Tongue (tissue), 3 donors: ENCODE results near the gene SLC2A4. TPM values are rescaled to one million over a fixed set of nuclear protein-coding genes. Genes with fewer than 3 reads are reported as not detected.
"Not testable (repeated sequence)": the region's sequence is repeated elsewhere in the genome, so short reads cannot be mapped to it uniquely, and the experiment has no call there.

Source experiments
- DNase-seq: peaks from one replicate; pipeline ENCODE4 v3.0.0-alpha.2; 2015
- small RNA-seq: library from RNA; depleted of rRNA; stranded (forward); fragments of <200 nt; gene quantifications from one replicate; pipeline ENCODE3, GENCODE V24; 2014; ENCODE audit warnings: low replicate concordance
- total RNA-seq: library from RNA; depleted of rRNA; stranded (reverse); fragments of >200 nt; gene quantifications from one replicate; pipeline ENCODE4 v1.2.3, GENCODE V29; 2014

SLC2A4 gene
- total RNA-seq, 1 donor from 2014 or later = 75.2 TPM

DNA sequence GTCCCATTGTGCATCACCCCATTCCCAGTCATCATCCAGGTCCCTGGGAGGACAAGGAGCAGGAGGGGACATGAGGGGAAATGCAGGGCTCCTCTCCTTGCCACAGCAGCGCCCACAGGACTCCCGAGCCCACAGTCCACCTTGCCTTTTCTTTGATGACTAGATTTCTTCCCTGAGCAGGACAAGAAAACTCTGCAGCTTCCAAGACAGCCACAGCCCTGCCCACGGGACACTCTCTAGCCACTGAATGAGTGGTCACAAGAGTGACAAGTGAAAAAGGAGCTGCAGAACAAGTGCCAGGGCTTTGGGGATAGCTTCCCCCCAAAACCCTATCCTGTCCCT is 42.9 kb downstream of the SLC2A4 start:
- no peak for DNase-seq

DNA sequence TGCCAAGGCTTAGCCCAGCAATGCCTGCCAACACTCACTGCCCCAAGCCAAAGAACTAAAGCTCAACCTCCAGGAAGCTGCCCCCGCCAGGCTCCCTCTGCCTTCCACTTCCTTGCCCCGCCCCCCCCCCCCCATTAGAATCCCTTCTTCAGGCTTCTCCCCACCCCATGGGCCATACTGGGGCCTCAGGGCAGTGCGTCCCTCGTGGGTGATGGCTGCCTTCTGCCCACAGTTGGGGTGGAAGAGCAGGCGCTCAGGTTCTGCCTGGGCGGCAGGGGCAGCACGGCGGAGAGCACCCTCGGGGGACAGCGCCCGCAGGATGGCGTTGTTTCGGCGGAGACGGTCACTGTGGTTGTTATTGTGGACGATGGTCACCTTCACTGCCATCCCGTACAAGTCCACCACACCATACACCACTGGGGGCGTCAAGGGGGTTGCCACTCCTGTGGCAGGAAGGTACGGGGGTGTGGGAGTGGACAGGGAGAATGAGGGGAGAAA is 43.6 kb downstream of the SLC2A4 start:
- no peak for DNase-seq

DNA sequence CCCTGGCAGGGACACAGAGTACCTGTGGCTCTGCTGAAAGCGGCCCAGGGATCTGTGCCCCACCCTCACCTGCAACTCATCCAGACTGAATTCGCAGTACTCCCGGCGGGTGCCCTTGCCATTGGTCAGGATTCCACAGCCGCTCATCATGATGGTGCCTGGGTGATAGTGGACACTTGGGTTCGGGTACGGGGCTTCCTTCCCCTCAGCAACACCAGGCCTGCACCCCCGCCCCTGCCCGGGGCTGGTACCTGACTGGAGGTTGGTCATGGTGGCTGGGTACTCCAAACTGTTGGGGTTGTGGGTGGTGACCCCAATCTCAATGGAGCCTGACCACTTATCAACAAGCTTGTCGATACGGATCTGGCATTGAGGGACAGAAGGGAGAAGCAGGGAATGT is 44.7 kb downstream of the SLC2A4 start:
- no peak for DNase-seq

DNA sequence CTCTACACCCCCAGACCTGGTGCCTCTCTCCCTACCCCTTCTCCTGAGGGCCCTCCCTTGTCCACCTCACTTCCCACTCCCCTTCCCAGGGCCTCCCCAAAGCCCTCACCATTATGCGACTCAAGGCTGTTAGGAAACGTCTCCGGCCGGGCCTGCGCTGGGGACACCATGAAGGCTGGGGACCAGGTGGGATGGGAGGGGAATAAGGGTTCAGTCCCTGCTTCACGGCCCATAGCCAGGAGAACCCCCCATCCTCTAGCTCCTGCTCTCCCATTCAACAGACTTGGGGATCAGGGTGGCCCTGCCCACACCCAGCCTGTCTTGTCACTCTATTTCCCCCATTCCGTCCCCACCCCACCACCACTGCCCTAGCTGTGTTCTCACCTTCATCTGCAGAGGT is 45.5 kb downstream of the SLC2A4 start:
- DNase-seq = no peak

DNA sequence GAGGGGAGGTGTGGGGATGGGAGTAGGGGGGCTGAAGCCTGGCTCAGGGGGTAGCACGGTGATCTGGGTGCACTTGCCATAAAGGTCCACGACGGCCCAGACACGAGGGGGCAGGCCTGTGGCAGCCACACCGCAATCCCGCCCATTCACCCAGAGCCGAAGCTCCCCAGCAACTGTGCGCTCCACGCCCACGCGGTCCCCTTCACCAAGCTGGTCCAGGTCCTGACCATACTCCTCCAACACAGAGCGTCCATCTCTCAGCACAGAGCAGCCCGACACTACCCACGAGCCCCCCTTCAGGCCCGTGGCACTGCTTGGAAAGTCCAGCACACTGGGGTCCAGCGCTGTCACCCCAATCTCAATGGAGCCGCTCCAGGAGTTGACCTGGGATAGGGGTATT is 46.0 kb downstream of the SLC2A4 start:
- no peak for DNase-seq

DNA sequence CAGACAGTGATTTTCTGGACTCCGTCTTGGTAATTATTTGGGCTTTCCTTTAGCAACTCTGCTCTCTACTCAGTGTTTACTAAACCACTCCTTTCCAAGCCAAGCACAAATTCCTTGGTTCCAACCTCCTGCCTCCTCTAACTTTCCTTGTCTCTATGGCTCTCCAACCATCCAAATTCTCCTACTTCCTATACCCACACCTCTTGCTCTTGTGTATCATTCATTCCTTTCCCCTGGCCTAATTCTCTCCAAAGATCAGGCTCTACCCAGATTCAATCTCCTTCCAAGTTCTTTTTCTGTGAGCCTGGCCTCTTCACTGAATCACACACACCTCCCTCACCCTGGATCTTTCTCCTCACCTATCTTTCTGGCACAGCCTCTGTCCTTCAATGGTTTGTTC is 46.5 kb downstream of the SLC2A4 start:
- no peak for DNase-seq

DNA sequence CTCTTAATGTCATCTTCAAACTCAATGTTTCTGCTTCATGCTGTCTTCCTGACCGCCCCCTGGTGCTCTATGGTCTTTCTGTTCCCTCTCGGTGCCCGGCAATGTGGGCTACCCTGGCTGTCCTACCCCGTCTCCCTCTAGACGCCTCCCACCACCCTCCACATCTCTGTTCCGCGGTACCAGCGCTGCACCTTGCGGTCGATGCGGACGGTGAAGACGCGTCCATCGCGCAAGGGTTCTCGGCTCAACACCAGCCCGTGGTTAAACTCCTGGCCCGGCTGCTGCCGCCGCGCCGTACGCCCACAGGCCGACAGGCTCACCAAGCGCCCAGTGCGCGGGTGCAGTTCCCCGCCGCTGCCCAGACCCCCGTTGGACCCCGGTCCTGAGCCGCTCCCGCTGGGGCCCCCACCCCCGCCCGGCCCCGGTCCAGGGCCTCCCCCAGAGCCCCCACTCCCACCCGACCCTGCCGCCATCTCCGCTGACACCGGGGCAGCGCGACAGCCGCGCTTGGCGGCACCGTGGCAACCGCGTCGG is 47.4 kb downstream of the SLC2A4 start, which contains the start of gene NEURL4:
TSS of gene NEURL4 (minus strand) at position 496 of the 534 bp plus-strand sequence. CDS start at position 473, 23 bp downstream.
- no peak for DNase-seq

DNA sequence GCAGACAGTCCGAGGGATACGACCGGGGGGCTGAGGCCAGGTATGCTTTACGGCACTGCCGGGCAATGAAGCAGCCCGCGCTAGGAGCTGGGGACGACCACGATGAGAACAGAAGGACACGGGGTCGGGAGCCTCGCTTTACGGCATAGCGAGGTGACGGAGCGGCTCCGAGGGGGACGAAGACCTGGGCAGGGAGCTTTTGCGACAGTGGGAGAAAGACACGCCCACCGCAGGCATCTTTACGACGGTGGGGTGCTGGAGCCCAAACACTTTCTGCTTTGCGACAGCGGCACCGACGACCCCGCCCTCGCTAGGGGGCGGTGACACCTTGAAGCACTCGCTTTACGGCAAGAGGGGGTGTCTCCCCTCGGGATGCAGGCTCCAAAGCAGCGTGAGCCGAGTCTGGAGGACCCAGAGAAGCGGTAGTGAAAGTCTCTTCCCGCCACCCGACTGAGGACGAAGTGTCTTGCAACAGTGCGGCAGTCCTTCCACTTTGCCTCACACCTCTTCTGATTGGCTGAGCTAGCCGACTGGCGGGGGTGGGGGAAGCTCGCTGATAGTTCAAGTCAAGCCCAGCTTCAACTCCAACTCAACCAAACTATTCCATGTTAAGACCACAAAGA is 48.0 kb downstream of the SLC2A4 start:
- DNase-seq = peak; percentile 99

DNA sequence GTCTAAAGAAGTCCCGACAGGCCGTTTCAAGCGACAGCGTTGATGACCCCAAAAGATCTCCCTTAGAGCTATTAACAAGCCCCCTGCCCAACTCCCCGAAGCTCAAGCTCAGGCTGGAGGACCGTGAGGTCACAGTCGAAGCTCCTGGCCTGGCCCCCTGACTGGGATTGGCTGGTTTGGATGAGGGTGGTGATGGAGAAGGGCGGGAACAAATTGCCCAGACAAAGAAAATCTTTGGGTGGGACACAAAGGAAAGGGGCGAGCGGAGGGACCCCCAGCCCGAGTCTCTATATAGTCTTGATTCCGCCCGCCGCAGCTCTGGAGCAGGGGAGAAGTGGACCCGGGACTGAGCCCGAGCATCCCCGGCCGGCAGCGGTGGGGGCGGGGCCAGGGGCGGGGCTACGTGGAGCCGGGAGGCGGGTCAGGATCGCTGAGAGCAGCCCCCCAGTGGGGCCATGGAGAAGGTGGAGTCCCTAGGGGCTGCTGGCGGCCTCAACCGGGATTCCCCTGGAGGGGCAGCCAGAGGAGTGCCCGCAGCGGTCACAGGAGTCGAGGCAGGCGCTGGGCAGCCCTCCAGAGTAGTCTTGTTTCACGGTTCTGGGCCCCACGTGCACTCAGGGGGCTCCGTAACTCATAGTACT is 48.6 kb downstream of the SLC2A4 start:
- peak; percentile 94 for DNase-seq

DNA sequence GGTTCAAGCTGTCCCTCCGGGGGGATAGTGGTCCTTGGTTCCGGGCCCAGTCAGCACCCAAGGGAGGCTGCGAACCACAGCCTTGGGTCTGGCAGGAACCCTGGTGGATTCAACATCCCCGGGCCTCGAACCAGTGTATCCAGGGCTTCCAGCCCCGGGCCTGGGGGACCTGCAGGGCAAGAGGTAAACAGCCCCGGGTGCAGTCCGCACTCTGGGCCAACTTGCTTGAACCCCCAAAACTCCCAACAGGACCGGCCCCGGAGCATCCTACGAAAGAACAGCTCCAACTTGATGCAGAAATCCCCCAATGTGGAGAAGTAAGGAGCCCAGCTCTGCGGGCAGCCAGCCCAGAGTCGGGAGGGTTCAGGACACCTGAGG is 49.1 kb downstream of the SLC2A4 start:
- no peak for DNase-seq

DNA sequence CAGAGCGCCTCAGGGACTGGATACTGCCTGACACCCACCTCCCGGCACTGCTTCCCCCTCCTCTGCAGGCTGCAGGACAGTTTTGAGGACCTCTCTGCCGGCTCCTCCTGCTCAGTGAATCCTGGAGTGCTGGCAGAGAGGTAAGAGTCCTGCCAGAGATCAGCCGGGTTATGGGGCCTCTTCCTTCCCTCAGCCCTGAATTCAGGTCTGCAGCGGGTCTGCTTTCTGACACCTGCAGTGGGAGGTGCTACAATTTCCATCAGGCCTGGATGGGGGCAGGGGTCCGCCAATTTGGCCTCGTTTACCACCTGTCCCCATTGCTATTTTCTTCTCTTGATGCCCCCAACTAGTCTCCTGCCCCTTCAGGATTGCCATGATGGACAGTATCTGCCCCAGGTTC is 50.6 kb downstream of the SLC2A4 start:
- no peak for DNase-seq

DNA sequence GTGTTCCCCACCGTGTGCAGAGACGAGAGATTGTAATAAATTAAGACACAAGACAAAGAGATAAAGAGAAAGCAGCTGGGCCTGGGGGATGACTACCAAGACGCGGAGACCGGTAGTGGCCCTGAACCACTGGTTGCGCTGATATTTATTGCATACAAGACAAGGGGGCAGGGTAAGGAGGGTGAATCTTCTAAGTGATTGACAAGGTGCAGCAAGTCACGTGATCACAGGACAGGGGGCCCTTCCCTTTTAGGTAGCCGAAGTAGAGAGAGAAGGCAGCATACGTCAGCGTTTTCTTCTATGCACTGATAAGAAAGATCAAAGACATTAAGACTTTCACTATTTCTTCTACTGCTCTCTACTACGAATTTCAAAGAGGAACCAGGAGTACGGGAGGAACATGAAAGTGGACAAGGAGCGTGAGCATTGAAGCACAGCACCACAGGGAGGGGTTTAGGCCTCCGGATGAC is 51.1 kb downstream of the SLC2A4 start:
- DNase-seq = not testable (repeated sequence)

DNA sequence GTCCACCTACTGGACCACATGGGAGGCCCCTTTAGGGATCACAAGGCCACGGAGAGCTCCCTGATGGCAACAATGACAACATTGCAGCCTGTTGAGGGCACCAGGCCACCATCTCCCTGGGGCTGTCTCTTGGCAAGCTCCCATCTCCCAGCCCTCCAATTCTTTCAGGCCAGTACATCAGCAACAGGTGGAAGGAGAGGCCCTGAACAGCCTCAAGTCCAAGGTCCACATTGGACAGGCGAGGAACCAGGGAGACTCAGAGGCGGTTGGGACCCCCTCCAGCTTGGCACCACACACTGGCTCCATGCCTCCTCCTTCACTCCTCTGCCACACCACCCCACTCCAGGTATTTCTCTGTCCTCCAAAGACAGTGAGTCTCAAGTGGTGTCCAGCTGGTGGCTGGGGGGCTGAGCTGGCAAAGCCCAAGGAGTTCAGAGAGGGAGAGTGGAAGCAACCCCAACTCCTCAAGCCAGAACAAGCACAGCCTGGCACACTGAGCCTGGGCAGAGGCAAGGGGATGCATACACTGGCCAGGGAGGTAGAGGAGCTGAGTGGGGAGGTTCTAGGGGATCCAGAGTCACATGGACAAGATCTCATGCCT is 53.5 kb downstream of the SLC2A4 start:
- no peak for DNase-seq

DNA sequence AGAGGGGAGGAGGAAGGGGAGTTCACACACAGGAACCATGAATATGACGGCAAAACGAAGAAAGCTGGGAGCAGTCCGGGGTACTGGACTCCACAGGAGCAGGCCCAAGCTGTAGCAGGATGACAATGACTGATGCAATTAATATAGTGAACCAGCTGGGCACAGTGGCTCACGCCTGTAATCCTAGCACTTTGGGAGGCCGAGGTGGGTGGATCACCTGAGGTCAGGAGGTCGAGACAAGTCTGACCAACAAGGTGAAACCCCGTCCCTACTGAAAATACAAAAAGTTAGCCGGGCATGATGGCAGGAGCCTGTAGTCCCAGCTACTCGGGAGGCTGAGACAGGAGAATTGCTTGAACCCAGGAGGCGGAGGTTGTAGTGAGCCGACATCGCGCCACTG is 54.2 kb downstream of the SLC2A4 start:
- not testable (repeated sequence) for DNase-seq

DNA sequence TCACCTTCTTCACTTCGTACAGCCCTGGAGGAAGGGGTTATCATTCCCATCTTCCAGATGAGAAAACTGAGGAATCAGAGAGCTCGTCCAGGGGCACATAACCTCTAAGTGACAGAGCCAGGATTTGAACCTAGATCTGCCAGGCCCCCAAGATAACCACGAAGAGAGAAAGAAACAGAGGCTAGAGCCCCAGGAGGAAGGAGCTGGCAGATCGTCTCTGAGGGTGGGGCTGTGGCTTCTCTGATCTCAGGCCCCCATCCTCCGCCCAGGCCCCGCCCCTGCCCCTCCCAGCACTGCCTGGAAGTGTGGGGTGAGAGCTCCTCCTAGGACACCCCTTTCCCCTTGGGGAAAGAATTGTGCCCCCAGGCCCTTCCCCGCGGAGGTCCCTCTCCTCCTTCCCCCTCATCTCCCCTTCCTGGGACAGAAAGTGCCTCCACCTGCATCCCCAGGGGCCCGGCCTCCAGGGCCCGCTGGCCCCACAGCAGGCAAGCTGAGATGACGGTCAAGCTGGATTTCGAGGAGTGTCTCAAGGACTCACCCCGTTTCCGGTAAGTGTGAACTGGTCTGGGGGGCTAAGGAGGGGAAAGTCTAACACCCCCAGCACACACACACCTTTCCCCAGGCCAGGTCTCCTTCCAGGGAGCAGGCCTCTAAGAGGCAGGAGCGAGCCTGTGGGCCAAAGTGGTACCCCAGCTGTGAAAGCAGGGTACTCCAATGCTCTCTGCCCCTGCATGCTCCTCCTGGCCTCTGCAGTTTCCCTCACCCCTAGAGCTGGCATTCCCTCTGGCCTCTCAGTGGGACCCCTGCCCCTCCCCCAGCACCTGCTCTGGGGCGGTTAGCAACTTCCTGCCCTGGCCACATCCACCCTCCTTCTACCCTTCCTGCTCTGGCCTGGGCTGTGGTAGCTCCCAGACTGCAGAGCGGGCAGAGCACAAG is 55.0 kb downstream of the SLC2A4 start, which contains the start of gene ACAP1:
TSS of gene ACAP1 (plus strand) at position 290 of the 936 bp plus-strand sequence. CDS start at position 496, 206 bp downstream.
- DNase-seq = no peak

DNA sequence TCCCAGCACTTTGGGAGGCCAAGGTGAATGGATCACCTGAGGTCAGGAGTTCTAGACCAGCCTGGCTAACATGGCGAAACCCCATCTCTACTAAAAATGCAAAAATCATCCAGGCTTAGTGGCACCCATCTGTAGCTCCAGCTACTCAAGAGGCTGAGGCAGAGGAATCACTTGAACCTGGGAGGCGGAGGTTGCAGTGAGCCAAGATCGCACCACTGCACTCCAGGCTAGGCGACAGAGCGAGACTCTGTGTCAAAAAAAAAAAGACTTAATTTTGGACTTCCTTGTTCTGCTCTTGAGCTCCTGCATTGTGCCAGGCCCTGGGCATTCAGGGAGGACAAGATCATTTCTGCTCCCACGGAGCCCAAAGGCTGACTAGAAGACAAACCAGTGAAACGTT is 56.1 kb downstream of the SLC2A4 start:
- DNase-seq = not testable (repeated sequence)

Small RNA genes within 50 kb of the gene (small RNA-seq; reads per million reads assigned to genes)
- gene AC026954.2 = not detected
- not detected for gene RF00019

Other genes starting within 250 kb of the SLC2A4 start
- 1.3 TPM for gene SLC16A13, start 245.7 kb upstream of the SLC2A4 start, total RNA-seq
- gene SLC16A11, start 237.6 kb upstream of the SLC2A4 start, total RNA-seq = not detected
- 2.8 TPM for gene CLEC10A, start 201.5 kb upstream of the SLC2A4 start, total RNA-seq
- not detected for gene ASGR2, start 166.9 kb upstream of the SLC2A4 start, total RNA-seq
- gene ASGR1, start 102.3 kb upstream of the SLC2A4 start, total RNA-seq = 0.21 TPM
- gene DLG4, start 61.9 kb upstream of the SLC2A4 start, total RNA-seq = 11.1 TPM
- gene ACADVL, start 61.8 kb upstream of the SLC2A4 start, total RNA-seq = 260 TPM
- 53.7 TPM for gene DVL2, start 47.2 kb upstream of the SLC2A4 start, total RNA-seq
- 22.3 TPM for gene PHF23, start 42.3 kb upstream of the SLC2A4 start, total RNA-seq
- 283 TPM for gene GABARAP, start 39.3 kb upstream of the SLC2A4 start, total RNA-seq
- gene CTDNEP1, start 30.0 kb upstream of the SLC2A4 start, total RNA-seq = 63.6 TPM
- gene ELP5, start 29.5 kb upstream of the SLC2A4 start, total RNA-seq = 43.2 TPM
- 22.2 TPM for gene CLDN7, start 19.2 kb upstream of the SLC2A4 start, total RNA-seq
- gene YBX2, start 12.9 kb downstream of the SLC2A4 start, total RNA-seq = 0.51 TPM
- 212 TPM for gene EIF5A, start 25.9 kb downstream of the SLC2A4 start, total RNA-seq
- 35.3 TPM for gene GPS2, start 33.6 kb downstream of the SLC2A4 start, total RNA-seq
- 22.5 TPM for gene NEURL4, start 47.6 kb downstream of the SLC2A4 start, total RNA-seq
- 1.7 TPM for gene ACAP1, start 54.8 kb downstream of the SLC2A4 start, total RNA-seq
- gene KCTD11, start 70.4 kb downstream of the SLC2A4 start, total RNA-seq = 3.4 TPM
- not detected for gene TMEM95, start 73.4 kb downstream of the SLC2A4 start, total RNA-seq
- gene TNK1, start 99.4 kb downstream of the SLC2A4 start, total RNA-seq = 2.1 TPM
- gene PLSCR3, start 112.8 kb downstream of the SLC2A4 start, total RNA-seq = 9.4 TPM
- gene TMEM256, start 122.4 kb downstream of the SLC2A4 start, total RNA-seq = 69.0 TPM
- 9.3 TPM for gene NLGN2, start 126.1 kb downstream of the SLC2A4 start, total RNA-seq
- gene SPEM1, start 138.6 kb downstream of the SLC2A4 start, total RNA-seq = not detected
- not detected for gene SPEM2, start 143.9 kb downstream of the SLC2A4 start, total RNA-seq
- gene SPEM3, start 147.1 kb downstream of the SLC2A4 start, total RNA-seq = not detected
- 2.4 TPM for gene TMEM102, start 153.7 kb downstream of the SLC2A4 start, total RNA-seq
- 5.4 TPM for gene FGF11, start 157.8 kb downstream of the SLC2A4 start, total RNA-seq
- gene CHRNB1, start 163.3 kb downstream of the SLC2A4 start, total RNA-seq = 27.9 TPM
- gene ZBTB4, start 197.9 kb downstream of the SLC2A4 start, total RNA-seq = 22.9 TPM
- gene SLC35G6, start 199.7 kb downstream of the SLC2A4 start, total RNA-seq = not detected
- gene POLR2A, start 202.6 kb downstream of the SLC2A4 start, total RNA-seq = 71.4 TPM